WTC11 (cell line): ENCODE results near the gene ASIC1. TPM values are rescaled to one million over a fixed set of nuclear protein-coding genes. Genes with fewer than 3 reads are reported as not detected.

ENCODE experiments used
- ATAC-seq: fragments of 200-7000 bp; cut with Tn5 transposase; 2 replicates; pipeline ENCODE4 v1.10.0; 2021; ENCODE audit warnings: mild to moderate bottlenecking, moderate library complexity
- CTCF ChIA-PET: fragments of 300-600 bp; sonication (Branson Sonifier 250); formaldehyde crosslinking; loops from one replicate; lab custom pipeline; 2021; ENCODE audit warnings: antibody characterized with exemption; lab: Charles Lee
- POLR2A ChIA-PET: fragments of 350-600 bp; sonication (Branson Sonifier 250); formaldehyde crosslinking; loops from one replicate; lab custom pipeline; 2021; ENCODE audit warnings: antibody characterized with exemption; lab: Charles Lee
- DNase-seq: peaks from one replicate; pipeline ENCODE4 v3.0.0; 2021; ENCODE audit warnings: low spot score
- H3K27ac Mint-ChIP-seq: 2 replicates; pipeline ENCODE4 v1.8.0; 2021; ENCODE audit warnings: mixed read lengths
- H3K27me3 Mint-ChIP-seq: 2 replicates; pipeline ENCODE4 v1.8.0; 2021; ENCODE audit warnings: low read depth, mild to moderate bottlenecking, moderate library complexity, mixed read lengths
- H3K36me3 Mint-ChIP-seq: 2 replicates; pipeline ENCODE4 v1.8.0; 2021; ENCODE audit warnings: mixed read lengths
- H3K4me1 Mint-ChIP-seq: 2 replicates; pipeline ENCODE4 v1.8.0; 2022; ENCODE audit warnings: mixed read lengths
- H3K4me3 Mint-ChIP-seq: 2 replicates; pipeline ENCODE4 v1.8.0; 2021; ENCODE audit warnings: mild to moderate bottlenecking, moderate library complexity, mixed read lengths
- H3K9me3 Mint-ChIP-seq: 2 replicates; pipeline ENCODE4 v1.8.0; 2021; ENCODE audit warnings: mixed read lengths
- CREB1 ChIP-seq: sonication (generic); formaldehyde crosslinking; IDR thresholded peaks from 2 replicates; pipeline ENCODE4 v1.8.0; 2023; ENCODE audit warnings: mild to moderate bottlenecking, missing genetic modification reagents
- FOXK1 ChIP-seq: sonication (generic); formaldehyde crosslinking; IDR thresholded peaks from 2 replicates; pipeline ENCODE4 v1.8.0; 2022; ENCODE audit warnings: mild to moderate bottlenecking, moderate library complexity, missing genetic modification reagents
- NR2C2 ChIP-seq: sonication (generic); formaldehyde crosslinking; IDR thresholded peaks from 2 replicates; pipeline ENCODE4 v1.8.0; 2022; ENCODE audit warnings: mild to moderate bottlenecking, missing genetic modification reagents
- OVOL2 ChIP-seq: fragments of 250-450 bp; sonication (Bioruptor Pico); IDR thresholded peaks from 2 replicates; pipeline ENCODE4 v1.9.0; 2021; ENCODE audit warnings: mild to moderate bottlenecking, borderline replicate concordance
- RORB ChIP-seq: fragments of 250-450 bp; sonication (Bioruptor Pico); IDR thresholded peaks from 2 replicates; pipeline ENCODE4 v1.9.0; 2021; ENCODE audit warnings: mild to moderate bottlenecking
- SMAD3 ChIP-seq: sonication (generic); formaldehyde crosslinking; IDR thresholded peaks from 2 replicates; pipeline ENCODE4 v1.8.0; 2022; ENCODE audit warnings: missing genetic modification reagents, mild to moderate bottlenecking, borderline replicate concordance
- TEAD4 ChIP-seq: sonication (generic); formaldehyde crosslinking; IDR thresholded peaks from 2 replicates; pipeline ENCODE4 v1.8.0; 2022; ENCODE audit warnings: mild to moderate bottlenecking, missing genetic modification reagents
- ZBTB21 ChIP-seq: sonication (generic); formaldehyde crosslinking; IDR thresholded peaks from 2 replicates; pipeline ENCODE4 v1.8.1; 2023; ENCODE audit warnings: mild to moderate bottlenecking, missing genetic modification reagents, borderline replicate concordance
- ZNF121 ChIP-seq: sonication (generic); formaldehyde crosslinking; IDR thresholded peaks from 2 replicates; pipeline ENCODE4 v1.8.0; 2023; ENCODE audit warnings: missing genetic modification reagents
- ZNF138 ChIP-seq: sonication (generic); formaldehyde crosslinking; conservative IDR thresholded peaks from 2 replicates; pipeline ENCODE4 v1.8.1; 2022; ENCODE audit warnings: mild to moderate bottlenecking, moderate library complexity, missing genetic modification reagents
- ZNF232 ChIP-seq: sonication (generic); formaldehyde crosslinking; IDR thresholded peaks from 2 replicates; pipeline ENCODE4 v1.8.0; 2022; ENCODE audit warnings: mild to moderate bottlenecking, missing genetic modification reagents
- total RNA-seq: library from RNA; stranded (reverse); gene quantifications from 3 replicates; pipeline ENCODE4 v1.2.3, GENCODE V29; 2021
- TF ChIP-seq, protein P1 (sequence below): fragments of 250-450 bp; sonication (Bioruptor Pico); IDR thresholded peaks from 2 replicates; pipeline ENCODE4 v1.9.0; 2021; ENCODE audit warnings: mild to moderate bottlenecking, borderline replicate concordance
- TF ChIP-seq, protein P2 (sequence below): sonication (generic); formaldehyde crosslinking; conservative IDR thresholded peaks from 2 replicates; pipeline ENCODE4 v1.8.1; 2022; ENCODE audit warnings: mild to moderate bottlenecking, missing genetic modification reagents
- TF ChIP-seq, protein P3 (sequence below): sonication (generic); formaldehyde crosslinking; IDR thresholded peaks from 2 replicates; pipeline ENCODE4 v1.8.1; 2022; ENCODE audit warnings: missing genetic modification reagents, borderline replicate concordance
- TF ChIP-seq, protein P4 (sequence below): fragments of 250-450 bp; sonication (Bioruptor Pico); conservative IDR thresholded peaks from 2 replicates; pipeline ENCODE4 v1.9.0; 2021; ENCODE audit warnings: mild to moderate bottlenecking
- TF ChIP-seq, protein P5 (sequence below): sonication (generic); formaldehyde crosslinking; IDR thresholded peaks from 2 replicates; pipeline ENCODE4 v1.8.1; 2023; ENCODE audit warnings: mild to moderate bottlenecking, missing genetic modification reagents, moderate library complexity
- TF ChIP-seq, protein P6 (sequence below): sonication (generic); formaldehyde crosslinking; IDR thresholded peaks from 2 replicates; pipeline ENCODE4 v1.8.1; 2022; ENCODE audit warnings: low read depth, missing genetic modification reagents, borderline replicate concordance
- TF ChIP-seq, protein P7 (sequence below): sonication (generic); formaldehyde crosslinking; IDR thresholded peaks from 2 replicates; pipeline ENCODE4 v1.8.0; 2022; ENCODE audit warnings: mild to moderate bottlenecking, missing genetic modification reagents
- TF ChIP-seq, protein P8 (sequence below): sonication (generic); formaldehyde crosslinking; IDR thresholded peaks from 2 replicates; pipeline ENCODE4 v1.8.1; 2023; ENCODE audit warnings: mild to moderate bottlenecking, missing genetic modification reagents, borderline replicate concordance

ASIC1 gene
- total RNA-seq, 1 experiment from 2014 or later, result 4.9 TPM

DNA sequence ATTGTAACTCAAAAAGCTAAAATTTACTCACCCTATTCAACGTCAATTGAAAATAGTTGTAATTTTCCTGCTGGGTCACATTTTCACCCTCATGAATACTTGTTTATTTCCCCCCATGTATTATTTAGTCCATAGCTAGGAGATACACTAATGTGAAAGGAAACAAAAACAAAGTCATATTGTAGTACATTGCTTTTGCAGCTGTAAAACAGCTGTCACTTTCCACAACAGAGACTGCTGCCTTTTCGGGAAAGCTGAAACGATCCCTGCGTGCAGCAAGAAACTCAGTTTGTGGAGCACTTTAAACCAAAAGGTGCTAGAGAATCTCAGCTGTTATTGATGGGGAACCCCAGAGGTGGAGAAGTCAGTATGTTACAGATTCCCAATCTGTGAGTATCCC lies 36.4 kb upstream of the ASIC1 start (continued):
- TF ChIP-seq, protein P1, sequence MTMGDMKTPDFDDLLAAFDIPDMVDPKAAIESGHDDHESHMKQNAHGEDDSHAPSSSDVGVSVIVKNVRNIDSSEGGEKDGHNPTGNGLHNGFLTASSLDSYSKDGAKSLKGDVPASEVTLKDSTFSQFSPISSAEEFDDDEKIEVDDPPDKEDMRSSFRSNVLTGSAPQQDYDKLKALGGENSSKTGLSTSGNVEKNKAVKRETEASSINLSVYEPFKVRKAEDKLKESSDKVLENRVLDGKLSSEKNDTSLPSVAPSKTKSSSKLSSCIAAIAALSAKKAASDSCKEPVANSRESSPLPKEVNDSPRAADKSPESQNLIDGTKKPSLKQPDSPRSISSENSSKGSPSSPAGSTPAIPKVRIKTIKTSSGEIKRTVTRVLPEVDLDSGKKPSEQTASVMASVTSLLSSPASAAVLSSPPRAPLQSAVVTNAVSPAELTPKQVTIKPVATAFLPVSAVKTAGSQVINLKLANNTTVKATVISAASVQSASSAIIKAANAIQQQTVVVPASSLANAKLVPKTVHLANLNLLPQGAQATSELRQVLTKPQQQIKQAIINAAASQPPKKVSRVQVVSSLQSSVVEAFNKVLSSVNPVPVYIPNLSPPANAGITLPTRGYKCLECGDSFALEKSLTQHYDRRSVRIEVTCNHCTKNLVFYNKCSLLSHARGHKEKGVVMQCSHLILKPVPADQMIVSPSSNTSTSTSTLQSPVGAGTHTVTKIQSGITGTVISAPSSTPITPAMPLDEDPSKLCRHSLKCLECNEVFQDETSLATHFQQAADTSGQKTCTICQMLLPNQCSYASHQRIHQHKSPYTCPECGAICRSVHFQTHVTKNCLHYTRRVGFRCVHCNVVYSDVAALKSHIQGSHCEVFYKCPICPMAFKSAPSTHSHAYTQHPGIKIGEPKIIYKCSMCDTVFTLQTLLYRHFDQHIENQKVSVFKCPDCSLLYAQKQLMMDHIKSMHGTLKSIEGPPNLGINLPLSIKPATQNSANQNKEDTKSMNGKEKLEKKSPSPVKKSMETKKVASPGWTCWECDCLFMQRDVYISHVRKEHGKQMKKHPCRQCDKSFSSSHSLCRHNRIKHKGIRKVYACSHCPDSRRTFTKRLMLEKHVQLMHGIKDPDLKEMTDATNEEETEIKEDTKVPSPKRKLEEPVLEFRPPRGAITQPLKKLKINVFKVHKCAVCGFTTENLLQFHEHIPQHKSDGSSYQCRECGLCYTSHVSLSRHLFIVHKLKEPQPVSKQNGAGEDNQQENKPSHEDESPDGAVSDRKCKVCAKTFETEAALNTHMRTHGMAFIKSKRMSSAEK, result no peak

DNA sequence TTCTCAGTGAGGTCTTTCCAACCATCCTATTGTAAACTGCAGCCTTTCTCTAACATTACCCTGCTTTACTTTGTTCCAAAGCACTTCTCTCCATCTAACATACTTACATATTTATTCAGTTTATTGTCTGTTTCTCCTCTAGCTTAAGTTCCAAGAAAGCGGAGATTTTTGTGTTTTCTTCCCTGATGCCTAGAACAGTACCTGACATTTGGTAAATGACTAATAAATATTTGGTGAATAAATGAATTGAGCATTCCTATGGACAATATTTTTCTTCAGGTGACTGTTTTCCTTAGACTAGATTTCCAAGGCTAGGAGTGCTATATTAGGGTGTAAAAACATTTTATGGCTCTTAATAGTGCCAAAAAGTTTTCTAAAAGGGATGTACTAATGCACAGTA lies 34.5 kb upstream of the ASIC1 start:
- no peak overlapping the region; the same call in 1 of the 2 replicates for H3K27ac Mint-ChIP-seq
- TF ChIP-seq NR2C2, result no peak
- TF ChIP-seq, protein P2, sequence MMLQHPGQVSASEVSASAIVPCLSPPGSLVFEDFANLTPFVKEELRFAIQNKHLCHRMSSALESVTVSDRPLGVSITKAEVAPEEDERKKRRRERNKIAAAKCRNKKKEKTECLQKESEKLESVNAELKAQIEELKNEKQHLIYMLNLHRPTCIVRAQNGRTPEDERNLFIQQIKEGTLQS (CRISPR knock-in tag), result no peak
- TF ChIP-seq ZNF121, result no peak
- TF ChIP-seq ZNF138, result no peak
- peaks cover 23% of the 10 kb centered on the region for H3K4me1 Mint-ChIP-seq
- H3K36me3 Mint-ChIP-seq, result 0 out of 2 replicates have a peak, but pooled peaks cover 2% of the 10 kb centered on the region
- H3K9me3 Mint-ChIP-seq, result no peaks in the 10 kb centered on the region
- DNase-seq (no peak), ATAC-seq (no peak)
- H3K27me3 Mint-ChIP-seq, result no peaks in the 10 kb centered on the region
- ChIA-PET POLR2A (no interaction called here), CTCF (interaction anchor here (1.0 kb wide), 1 partner anchor 34 kb away, joined by 3 read pairs; no protein-coding TSS in a partner anchor)
- no peak overlapping the region for H3K4me3 Mint-ChIP-seq

DNA sequence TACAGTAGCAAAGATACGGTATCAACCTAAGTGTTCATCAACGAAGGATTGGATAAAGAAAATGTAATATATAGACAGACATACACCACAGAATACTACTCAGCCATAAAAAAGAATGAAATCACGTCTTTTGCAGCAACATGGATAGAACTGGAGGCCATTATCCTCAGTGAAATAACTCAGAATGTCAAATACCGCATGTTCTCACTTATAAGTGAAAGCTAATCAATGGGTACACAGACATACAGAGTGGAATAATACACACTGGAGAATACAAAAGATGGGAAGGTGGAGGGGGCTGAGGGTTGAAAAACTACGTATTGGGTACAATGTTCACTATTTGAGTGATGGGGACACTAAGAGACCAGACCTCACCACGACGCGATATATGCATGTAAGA lies 33.2 kb upstream of the ASIC1 start:
- 0 out of 2 replicates have a peak, but pooled peaks cover 2% of the 10 kb centered on the region for H3K36me3 Mint-ChIP-seq
- H3K27ac Mint-ChIP-seq, result no peak overlapping the region; the same call in 1 of the 2 replicates
- ATAC-seq (no peak), DNase-seq (no peak)
- ChIA-PET POLR2A (no interaction called here), CTCF (interaction anchor here (1.1 to 1.8 kb wide), 3 partner anchors 15 to 57 kb away, joined by 4 to 10 read pairs (median 9); no protein-coding TSS in a partner anchor)
- peaks cover 11% of the 10 kb centered on the region for H3K4me1 Mint-ChIP-seq
- no peaks in the 10 kb centered on the region for H3K9me3 Mint-ChIP-seq
- H3K27me3 Mint-ChIP-seq, result no peaks in the 10 kb centered on the region
- H3K4me3 Mint-ChIP-seq, result peak overlapping the region; percentile 95
- TF ChIP-seq OVOL2 (CRISPR knock-in tag) (no peak), ZBTB21 (CRISPR knock-in tag) (no peak), CREB1 (CRISPR knock-in tag) (no peak), RORB (CRISPR knock-in tag) (no peak), ZNF232 (CRISPR knock-in tag) (no peak), SMAD3 (CRISPR knock-in tag) (no peak), TEAD4 (no peak), FOXK1 (CRISPR knock-in tag) (no peak)
- TF ChIP-seq, protein P3, sequence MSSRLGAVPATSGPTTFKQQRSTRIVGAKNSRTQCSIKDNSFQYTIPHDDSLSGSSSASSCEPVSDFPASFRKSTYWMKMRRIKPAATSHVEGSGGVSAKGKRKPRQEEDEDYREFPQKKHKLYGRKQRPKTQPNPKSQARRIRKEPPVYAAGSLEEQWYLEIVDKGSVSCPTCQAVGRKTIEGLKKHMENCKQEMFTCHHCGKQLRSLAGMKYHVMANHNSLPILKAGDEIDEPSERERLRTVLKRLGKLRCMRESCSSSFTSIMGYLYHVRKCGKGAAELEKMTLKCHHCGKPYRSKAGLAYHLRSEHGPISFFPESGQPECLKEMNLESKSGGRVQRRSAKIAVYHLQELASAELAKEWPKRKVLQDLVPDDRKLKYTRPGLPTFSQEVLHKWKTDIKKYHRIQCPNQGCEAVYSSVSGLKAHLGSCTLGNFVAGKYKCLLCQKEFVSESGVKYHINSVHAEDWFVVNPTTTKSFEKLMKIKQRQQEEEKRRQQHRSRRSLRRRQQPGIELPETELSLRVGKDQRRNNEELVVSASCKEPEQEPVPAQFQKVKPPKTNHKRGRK (CRISPR knock-in tag), result no peak
- TF ChIP-seq, protein P4, sequence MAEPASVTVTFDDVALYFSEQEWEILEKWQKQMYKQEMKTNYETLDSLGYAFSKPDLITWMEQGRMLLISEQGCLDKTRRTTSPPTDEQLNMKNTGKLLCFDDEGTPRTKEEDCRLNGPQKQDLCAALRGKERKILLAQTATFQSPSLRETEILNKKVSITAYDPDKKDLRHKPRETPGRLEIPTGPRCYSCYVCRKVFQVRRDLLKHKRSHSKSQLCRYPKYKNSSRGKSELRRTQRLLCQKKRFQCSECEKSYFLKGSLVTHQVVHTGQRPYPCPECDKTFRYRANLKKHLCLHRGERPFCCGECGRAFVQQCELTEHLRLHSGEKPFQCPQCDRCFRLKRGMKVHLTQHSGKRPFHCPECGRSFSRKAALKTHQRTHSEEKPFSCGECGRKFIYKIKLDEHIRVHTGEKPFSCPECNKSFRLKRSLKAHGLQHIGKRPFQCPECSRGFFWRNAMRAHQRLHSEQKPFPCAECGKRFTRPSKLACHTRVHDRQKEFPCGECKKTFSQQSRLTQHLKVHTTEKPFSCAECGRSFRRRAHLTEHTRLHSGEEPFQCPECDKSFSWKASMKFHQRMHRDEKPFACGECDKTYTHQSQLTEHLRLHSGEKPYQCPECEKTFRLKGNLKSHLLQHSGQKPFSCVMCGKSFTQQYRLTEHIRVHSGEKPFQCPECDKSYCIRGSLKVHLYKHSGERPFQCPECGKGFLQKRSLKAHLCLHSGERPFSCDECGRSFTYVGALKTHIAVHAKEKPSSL (CRISPR knock-in tag), result no peak
- TF ChIP-seq, protein P5, sequence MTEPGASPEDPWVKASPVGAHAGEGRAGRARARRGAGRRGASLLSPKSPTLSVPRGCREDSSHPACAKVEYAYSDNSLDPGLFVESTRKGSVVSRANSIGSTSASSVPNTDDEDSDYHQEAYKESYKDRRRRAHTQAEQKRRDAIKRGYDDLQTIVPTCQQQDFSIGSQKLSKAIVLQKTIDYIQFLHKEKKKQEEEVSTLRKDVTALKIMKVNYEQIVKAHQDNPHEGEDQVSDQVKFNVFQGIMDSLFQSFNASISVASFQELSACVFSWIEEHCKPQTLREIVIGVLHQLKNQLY (CRISPR knock-in tag), result no peak
- TF ChIP-seq, protein P6, sequence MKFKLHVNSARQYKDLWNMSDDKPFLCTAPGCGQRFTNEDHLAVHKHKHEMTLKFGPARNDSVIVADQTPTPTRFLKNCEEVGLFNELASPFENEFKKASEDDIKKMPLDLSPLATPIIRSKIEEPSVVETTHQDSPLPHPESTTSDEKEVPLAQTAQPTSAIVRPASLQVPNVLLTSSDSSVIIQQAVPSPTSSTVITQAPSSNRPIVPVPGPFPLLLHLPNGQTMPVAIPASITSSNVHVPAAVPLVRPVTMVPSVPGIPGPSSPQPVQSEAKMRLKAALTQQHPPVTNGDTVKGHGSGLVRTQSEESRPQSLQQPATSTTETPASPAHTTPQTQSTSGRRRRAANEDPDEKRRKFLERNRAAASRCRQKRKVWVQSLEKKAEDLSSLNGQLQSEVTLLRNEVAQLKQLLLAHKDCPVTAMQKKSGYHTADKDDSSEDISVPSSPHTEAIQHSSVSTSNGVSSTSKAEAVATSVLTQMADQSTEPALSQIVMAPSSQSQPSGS (CRISPR knock-in tag), result no peak
- TF ChIP-seq, protein P7, sequence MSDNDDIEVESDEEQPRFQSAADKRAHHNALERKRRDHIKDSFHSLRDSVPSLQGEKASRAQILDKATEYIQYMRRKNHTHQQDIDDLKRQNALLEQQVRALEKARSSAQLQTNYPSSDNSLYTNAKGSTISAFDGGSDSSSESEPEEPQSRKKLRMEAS (CRISPR knock-in tag), result no peak
- TF ChIP-seq, protein P8, sequence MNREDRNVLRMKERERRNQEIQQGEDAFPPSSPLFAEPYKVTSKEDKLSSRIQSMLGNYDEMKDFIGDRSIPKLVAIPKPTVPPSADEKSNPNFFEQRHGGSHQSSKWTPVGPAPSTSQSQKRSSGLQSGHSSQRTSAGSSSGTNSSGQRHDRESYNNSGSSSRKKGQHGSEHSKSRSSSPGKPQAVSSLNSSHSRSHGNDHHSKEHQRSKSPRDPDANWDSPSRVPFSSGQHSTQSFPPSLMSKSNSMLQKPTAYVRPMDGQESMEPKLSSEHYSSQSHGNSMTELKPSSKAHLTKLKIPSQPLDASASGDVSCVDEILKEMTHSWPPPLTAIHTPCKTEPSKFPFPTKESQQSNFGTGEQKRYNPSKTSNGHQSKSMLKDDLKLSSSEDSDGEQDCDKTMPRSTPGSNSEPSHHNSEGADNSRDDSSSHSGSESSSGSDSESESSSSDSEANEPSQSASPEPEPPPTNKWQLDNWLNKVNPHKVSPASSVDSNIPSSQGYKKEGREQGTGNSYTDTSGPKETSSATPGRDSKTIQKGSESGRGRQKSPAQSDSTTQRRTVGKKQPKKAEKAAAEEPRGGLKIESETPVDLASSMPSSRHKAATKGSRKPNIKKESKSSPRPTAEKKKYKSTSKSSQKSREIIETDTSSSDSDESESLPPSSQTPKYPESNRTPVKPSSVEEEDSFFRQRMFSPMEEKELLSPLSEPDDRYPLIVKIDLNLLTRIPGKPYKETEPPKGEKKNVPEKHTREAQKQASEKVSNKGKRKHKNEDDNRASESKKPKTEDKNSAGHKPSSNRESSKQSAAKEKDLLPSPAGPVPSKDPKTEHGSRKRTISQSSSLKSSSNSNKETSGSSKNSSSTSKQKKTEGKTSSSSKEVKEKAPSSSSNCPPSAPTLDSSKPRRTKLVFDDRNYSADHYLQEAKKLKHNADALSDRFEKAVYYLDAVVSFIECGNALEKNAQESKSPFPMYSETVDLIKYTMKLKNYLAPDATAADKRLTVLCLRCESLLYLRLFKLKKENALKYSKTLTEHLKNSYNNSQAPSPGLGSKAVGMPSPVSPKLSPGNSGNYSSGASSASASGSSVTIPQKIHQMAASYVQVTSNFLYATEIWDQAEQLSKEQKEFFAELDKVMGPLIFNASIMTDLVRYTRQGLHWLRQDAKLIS (CRISPR knock-in tag), result no peak
